Measurements from ENCODE around the gene MOV10.

The MOV10 gene

DNA sequence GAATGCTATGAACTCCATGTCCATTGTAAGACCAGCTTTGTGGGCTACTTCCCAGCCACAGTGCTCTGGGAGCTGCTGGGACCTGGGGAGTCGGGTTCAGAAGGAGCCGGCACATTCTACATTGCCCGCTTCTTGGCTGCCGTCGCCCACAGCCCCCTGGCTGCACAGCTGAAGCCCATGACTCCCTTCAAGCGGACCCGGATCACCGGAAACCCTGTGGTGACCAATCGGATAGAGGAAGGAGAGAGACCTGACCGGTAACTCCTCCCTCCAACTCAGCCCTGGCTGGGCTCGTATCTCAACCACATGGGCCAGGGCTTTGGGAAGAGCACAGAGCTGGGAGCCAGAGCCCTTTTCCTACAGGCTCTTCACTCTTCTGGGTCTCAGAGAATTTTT lies 15.4 kb downstream of the MOV10 start:
- no peaks in the 10 kb centered on the region for H3K27me3 ChIP-seq (replicated peaks; ENCODE audit: insufficient read depth, low read length)
- H3K4me1 ChIP-seq (ENCODE audit: low read length): no peaks in the 10 kb centered on the region
- H3K9me2 ChIP-seq (replicated peaks; ENCODE audit: insufficient read depth, low read length): no peaks in the 10 kb centered on the region
- no peak overlapping the region for H3K4me2 ChIP-seq (ENCODE audit: low read depth, low read length)
- H3K79me2 ChIP-seq (ENCODE audit: low read length): no peaks in the 10 kb centered on the region
- H2AFZ ChIP-seq (ENCODE audit: low read length): no peak overlapping the region
- no peak overlapping the region for H3K27ac ChIP-seq (ENCODE audit: low read length)
- TF ChIP-seq EZH2phosphoT487 (IDR thresholded peaks at IDR 0.05; ENCODE audit: low read length) (no peak), EZH2 (optimal IDR thresholded peaks at IDR 0.05; ENCODE audit: low read depth, low read length) (no peak)
- TF ChIP-seq, protein P1, sequence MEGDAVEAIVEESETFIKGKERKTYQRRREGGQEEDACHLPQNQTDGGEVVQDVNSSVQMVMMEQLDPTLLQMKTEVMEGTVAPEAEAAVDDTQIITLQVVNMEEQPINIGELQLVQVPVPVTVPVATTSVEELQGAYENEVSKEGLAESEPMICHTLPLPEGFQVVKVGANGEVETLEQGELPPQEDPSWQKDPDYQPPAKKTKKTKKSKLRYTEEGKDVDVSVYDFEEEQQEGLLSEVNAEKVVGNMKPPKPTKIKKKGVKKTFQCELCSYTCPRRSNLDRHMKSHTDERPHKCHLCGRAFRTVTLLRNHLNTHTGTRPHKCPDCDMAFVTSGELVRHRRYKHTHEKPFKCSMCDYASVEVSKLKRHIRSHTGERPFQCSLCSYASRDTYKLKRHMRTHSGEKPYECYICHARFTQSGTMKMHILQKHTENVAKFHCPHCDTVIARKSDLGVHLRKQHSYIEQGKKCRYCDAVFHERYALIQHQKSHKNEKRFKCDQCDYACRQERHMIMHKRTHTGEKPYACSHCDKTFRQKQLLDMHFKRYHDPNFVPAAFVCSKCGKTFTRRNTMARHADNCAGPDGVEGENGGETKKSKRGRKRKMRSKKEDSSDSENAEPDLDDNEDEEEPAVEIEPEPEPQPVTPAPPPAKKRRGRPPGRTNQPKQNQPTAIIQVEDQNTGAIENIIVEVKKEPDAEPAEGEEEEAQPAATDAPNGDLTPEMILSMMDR (IDR thresholded peaks at IDR 0.05; ENCODE audit: low read length): no peak
- H3K36me3 ChIP-seq (replicated peaks; ENCODE audit: insufficient read depth, low read length): no peaks in the 10 kb centered on the region
- H4K20me1 ChIP-seq (ENCODE audit: insufficient read depth, low read length): no peaks in the 10 kb centered on the region
- no peak for DNase-seq
- H3F3A ChIP-seq (ENCODE audit: insufficient read depth, low read length): no peaks in the 10 kb centered on the region
- H3K9me3 ChIP-seq (replicated peaks; ENCODE audit: insufficient read depth, low read length): no peaks in the 10 kb centered on the region
- H3K4me3 ChIP-seq (ENCODE audit: low read length): no peak overlapping the region
- H3K9ac ChIP-seq (ENCODE audit: low read length): no peak overlapping the region

DNA sequence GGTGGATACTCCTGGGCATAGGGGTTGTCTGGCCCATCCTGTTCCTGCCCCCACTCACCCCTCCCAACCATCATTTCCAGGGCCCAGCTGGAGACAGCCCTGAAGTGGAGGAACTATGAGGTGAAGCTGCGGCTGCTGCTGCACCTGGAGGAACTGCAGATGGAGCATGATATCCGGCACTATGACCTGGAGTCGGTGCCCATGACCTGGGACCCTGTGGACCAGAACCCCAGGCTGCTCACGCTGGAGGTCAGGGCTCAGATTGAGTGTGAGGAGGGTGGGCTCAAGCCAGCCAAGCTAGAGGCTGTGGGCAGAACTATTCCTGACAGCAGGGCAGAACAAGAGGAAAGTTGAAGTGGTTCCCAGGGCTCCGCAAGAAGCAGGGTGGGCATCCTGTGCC lies 18.2 kb downstream of the MOV10 start:
- Histone ChIP-seq H3K4me3 (ENCODE audit: low read length) (no peak overlapping the region), H3K4me1 (ENCODE audit: low read length) (no peaks in the 10 kb centered on the region), H3K36me3 (replicated peaks; ENCODE audit: insufficient read depth, low read length) (no peaks in the 10 kb centered on the region), H3K4me2 (ENCODE audit: low read depth, low read length) (no peak overlapping the region), H3K9me2 (replicated peaks; ENCODE audit: insufficient read depth, low read length) (no peaks in the 10 kb centered on the region), H3K27ac (ENCODE audit: low read length) (no peak overlapping the region), H3K79me2 (ENCODE audit: low read length) (no peaks in the 10 kb centered on the region), H2AFZ (ENCODE audit: low read length) (no peak overlapping the region), H4K20me1 (ENCODE audit: insufficient read depth, low read length) (no peaks in the 10 kb centered on the region), H3K9ac (ENCODE audit: low read length) (no peak overlapping the region), H3K27me3 (replicated peaks; ENCODE audit: insufficient read depth, low read length) (no peaks in the 10 kb centered on the region), H3K9me3 (replicated peaks; ENCODE audit: insufficient read depth, low read length) (no peaks in the 10 kb centered on the region), H3F3A (ENCODE audit: insufficient read depth, low read length) (no peaks in the 10 kb centered on the region)
- no peak for DNase-seq
- TF ChIP-seq, protein P1 (IDR thresholded peaks at IDR 0.05; ENCODE audit: low read length): no peak
- TF ChIP-seq EZH2 (optimal IDR thresholded peaks at IDR 0.05; ENCODE audit: low read depth, low read length) (no peak), EZH2phosphoT487 (IDR thresholded peaks at IDR 0.05; ENCODE audit: low read length) (no peak)

DNA sequence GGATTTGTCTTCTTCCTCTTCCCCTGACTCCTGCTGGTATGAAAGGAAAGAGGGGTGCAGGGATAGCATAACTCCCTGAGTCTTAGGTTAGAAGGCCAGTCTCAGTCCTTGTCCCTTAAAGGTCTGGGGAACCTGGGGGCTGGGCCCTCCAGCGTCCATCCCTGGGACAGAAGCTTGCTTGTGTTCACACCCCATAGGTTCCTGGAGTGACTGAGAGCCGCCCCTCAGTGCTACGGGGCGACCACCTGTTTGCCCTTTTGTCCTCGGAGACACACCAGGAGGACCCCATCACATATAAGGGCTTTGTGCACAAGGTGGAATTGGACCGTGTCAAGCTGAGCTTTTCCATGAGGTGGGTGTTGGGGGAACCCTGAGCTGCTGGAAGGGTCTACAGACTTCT lies 19.4 kb downstream of the MOV10 start:
- DNase-seq: no peak
- Histone ChIP-seq H3F3A (ENCODE audit: insufficient read depth, low read length) (no peaks in the 10 kb centered on the region), H2AFZ (ENCODE audit: low read length) (no peak overlapping the region), H3K9ac (ENCODE audit: low read length) (no peak overlapping the region), H3K36me3 (replicated peaks; ENCODE audit: insufficient read depth, low read length) (no peaks in the 10 kb centered on the region), H3K9me2 (replicated peaks; ENCODE audit: insufficient read depth, low read length) (no peaks in the 10 kb centered on the region), H3K4me3 (ENCODE audit: low read length) (no peak overlapping the region), H3K4me1 (ENCODE audit: low read length) (no peaks in the 10 kb centered on the region), H4K20me1 (ENCODE audit: insufficient read depth, low read length) (no peaks in the 10 kb centered on the region), H3K4me2 (ENCODE audit: low read depth, low read length) (no peak overlapping the region), H3K9me3 (replicated peaks; ENCODE audit: insufficient read depth, low read length) (no peaks in the 10 kb centered on the region), H3K27me3 (replicated peaks; ENCODE audit: insufficient read depth, low read length) (no peaks in the 10 kb centered on the region), H3K79me2 (ENCODE audit: low read length) (no peaks in the 10 kb centered on the region), H3K27ac (ENCODE audit: low read length) (no peak overlapping the region)
- TF ChIP-seq, protein P1 (IDR thresholded peaks at IDR 0.05; ENCODE audit: low read length): no peak
- TF ChIP-seq EZH2 (optimal IDR thresholded peaks at IDR 0.05; ENCODE audit: low read depth, low read length): no peak
- TF ChIP-seq EZH2phosphoT487 (IDR thresholded peaks at IDR 0.05; ENCODE audit: low read length): no peak
